Thoracic aorta (tissue), 2 donors: ENCODE measurements around the gene C4orf50. TPM values are rescaled to one million over a fixed set of nuclear protein-coding genes. Genes with fewer than 3 reads are reported as not detected.

Experiments used
- ATAC-seq: fragments of 150-250 bp; one replicate; pipeline ENCODE4 v1.8.0; 2017; ENCODE audit warnings: low read depth; ENCODE audit not compliant: insufficient number of reproducible peaks, low FRiP score
- DNase-seq: peaks from one replicate; pipeline ENCODE4 v3.0.0-alpha.2; 2020; ENCODE audit warnings: low spot score
- H3K27ac ChIP-seq, 2 donors: fragments of 200-600 bp; sonication (generic); 1 replicate in 1 of 2; 2 replicates in 1 of 2; pipeline ENCODE4 v1.5.1; 2016; ENCODE audit warnings: mild to moderate bottlenecking in 2 of 2, moderate library complexity in 2 of 2
- H3K27me3 ChIP-seq: fragments of 200-600 bp; sonication (generic); replicated peaks from 2 replicates; pipeline ENCODE4 v1.6.0; 2016; ENCODE audit warnings: mild to moderate bottlenecking; ENCODE audit not compliant: insufficient read depth
- H3K36me3 ChIP-seq: fragments of 200-600 bp; sonication (generic); one replicate; pipeline ENCODE4 v1.5.1; 2016
- H3K4me1 ChIP-seq, 2 donors: fragments of 200-600 bp; sonication (generic); 1 replicate in 1 of 2; 2 replicates in 1 of 2; pipeline versions ENCODE4 v1.5.1 to v1.6.0; 2016; ENCODE audit warnings: low read depth in 2 of 2, mild to moderate bottlenecking in 1 of 2; ENCODE audit not compliant: control insufficient read depth in 1 of 2
- H3K4me3 ChIP-seq: fragments of 200-600 bp; sonication (generic); 2 replicates; pipeline ENCODE4 v1.5.1; 2016; ENCODE audit warnings: mild to moderate bottlenecking
- H3K9me3 ChIP-seq: fragments of 200-600 bp; sonication (generic); 2 replicates; pipeline ENCODE4 v1.5.1; 2016
- total RNA-seq, 2 donors: library from RNA; depleted of rRNA; stranded (reverse); fragments of >200 nt; gene quantifications; one replicate each; pipeline versions ENCODE4 v1.1.0 to v1.2.3, GENCODE V29; 2016
- TF ChIP-seq, protein P1 (sequence below): fragments of 200-600 bp; sonication (generic); IDR thresholded peaks from one replicate; pipeline ENCODE4 v1.5.1; 2019; ENCODE audit warnings: antibody characterized with exemption

C4orf50 gene
- total RNA-seq, 2 donors from 2014 or later, result 0.14 TPM; not detected in 1

DNA sequence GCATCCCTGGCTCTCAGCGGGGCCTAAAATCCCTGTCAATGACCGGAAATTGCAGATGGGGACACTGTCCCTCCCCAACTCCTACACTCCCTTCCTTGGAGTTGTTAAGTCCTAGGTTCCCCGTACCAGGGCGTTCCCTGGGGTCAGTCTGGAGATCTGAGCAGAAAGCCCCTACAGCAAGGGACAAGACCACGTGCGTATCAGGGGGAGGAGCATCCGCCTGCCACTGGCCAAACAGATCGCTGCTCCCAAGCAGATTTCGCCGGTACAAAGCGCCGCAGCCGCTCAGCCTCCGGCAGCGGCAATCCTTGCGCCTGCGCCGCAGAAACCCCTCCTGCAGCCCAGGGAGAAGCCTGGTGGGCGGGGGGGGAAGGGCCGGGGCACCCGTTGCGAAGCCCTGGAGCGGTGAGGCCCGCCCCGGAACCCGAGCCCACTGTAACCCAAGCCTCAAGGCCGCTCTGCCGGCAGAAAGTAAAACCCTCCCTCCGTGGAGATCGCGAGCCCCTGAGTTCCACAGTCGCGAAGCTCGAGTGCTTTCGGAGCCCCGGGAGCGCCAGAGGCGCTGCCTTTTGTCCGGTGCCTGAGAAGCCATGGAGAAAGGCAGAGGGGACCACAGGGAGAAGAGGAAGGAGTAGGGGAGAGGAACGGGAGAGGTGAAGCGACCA, 128.0 kb downstream of the C4orf50 start:
- H3K4me1 ChIP-seq, result peaks cover 11 to 18% of the 10 kb centered on the region in 2 donors
- peaks cover 22% of the 10 kb centered on the region for H3K27me3 ChIP-seq
- H3K9me3 ChIP-seq, result no peaks in the 10 kb centered on the region
- no peak overlapping the region for H3K27ac ChIP-seq
- ATAC-seq (no peak), DNase-seq (no peak)
- no peaks in the 10 kb centered on the region for H3K36me3 ChIP-seq
- TF ChIP-seq, protein P1, sequence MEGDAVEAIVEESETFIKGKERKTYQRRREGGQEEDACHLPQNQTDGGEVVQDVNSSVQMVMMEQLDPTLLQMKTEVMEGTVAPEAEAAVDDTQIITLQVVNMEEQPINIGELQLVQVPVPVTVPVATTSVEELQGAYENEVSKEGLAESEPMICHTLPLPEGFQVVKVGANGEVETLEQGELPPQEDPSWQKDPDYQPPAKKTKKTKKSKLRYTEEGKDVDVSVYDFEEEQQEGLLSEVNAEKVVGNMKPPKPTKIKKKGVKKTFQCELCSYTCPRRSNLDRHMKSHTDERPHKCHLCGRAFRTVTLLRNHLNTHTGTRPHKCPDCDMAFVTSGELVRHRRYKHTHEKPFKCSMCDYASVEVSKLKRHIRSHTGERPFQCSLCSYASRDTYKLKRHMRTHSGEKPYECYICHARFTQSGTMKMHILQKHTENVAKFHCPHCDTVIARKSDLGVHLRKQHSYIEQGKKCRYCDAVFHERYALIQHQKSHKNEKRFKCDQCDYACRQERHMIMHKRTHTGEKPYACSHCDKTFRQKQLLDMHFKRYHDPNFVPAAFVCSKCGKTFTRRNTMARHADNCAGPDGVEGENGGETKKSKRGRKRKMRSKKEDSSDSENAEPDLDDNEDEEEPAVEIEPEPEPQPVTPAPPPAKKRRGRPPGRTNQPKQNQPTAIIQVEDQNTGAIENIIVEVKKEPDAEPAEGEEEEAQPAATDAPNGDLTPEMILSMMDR, result no peak
- peak overlapping the region; percentile 14 for H3K4me3 ChIP-seq

DNA sequence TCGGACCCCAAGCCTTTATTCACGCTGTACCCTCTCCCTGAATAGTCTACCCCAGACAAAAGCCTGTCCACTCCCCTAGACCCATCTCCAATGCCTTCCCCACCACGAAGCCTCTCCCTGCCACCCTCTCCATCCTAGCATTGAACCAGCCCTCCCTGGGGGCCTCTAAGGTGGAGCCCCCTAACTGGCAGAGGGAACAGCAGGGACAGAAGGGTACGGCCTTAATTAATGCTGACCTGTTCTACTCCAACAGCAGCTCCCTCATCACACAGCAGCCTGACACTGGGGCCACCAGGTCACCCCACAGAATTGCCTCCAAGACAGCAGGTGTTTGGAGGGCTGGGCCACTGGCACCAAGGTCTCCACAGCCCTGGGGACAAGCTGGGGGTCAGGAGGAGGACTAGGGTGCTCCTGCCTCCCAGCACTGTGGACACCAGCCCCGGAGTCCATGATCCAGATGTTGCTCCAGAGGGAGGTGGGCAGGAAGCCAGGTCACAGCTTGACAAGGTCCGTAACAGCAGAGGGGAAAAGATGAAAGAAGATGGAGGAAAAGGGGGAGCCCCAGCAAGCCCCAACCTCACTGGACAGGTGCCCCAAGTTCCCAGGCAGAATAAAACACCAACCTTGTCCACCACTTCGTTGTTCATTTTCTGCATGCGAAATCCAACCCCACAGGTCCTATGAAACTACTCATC, 129.1 kb downstream of the C4orf50 start:
- H3K27me3 ChIP-seq, result peaks cover 22% of the 10 kb centered on the region
- H3K9me3 ChIP-seq, result no peaks in the 10 kb centered on the region
- DNase-seq (no peak), ATAC-seq (no peak)
- H3K36me3 ChIP-seq, result no peaks in the 10 kb centered on the region
- no peak overlapping the region for H3K27ac ChIP-seq
- TF ChIP-seq, protein P1, result no peak
- H3K4me3 ChIP-seq, result no peak overlapping the region
- H3K4me1 ChIP-seq, result peaks cover 11 to 18% of the 10 kb centered on the region in 2 donors

DNA sequence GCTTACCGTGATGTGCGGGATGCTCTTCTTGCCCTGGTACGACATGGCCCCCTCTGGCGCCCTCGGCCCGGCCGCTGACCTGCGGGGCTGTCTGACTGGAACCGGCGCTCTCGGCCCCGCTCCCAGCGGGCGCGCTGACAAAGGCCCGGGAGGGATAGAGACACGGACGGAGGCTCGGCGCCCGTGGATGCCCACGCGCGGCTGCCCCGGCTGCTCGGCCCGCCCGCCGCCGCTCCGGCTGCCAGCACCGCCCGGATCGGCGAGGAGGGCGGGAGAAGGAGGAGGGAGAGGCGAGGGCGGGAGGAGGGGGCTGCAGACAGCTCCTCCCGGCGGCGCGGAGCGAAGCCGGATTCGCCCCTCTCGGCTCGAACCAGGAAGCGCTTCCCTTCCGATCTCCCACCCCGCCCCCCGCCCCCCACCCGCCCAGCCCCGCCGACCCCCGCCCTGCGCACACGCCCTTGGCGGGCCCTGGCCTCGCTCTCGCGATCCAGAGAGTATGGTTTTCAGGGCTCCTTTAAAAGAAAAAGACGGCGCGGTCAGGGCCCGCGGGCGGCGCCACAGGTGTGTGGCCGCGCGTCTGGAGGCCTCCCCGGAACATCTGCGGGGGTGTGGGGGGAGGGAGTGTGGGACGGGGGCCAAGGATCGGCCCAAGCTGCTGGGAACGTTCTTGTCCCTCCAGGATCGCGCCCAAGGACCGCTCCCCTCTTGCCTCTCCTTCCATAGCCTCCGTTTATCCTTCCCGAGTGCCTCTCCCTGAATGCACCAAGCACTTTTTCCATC, 129.8 kb downstream of the C4orf50 start:
- TF ChIP-seq, protein P1, result no peak

DNA sequence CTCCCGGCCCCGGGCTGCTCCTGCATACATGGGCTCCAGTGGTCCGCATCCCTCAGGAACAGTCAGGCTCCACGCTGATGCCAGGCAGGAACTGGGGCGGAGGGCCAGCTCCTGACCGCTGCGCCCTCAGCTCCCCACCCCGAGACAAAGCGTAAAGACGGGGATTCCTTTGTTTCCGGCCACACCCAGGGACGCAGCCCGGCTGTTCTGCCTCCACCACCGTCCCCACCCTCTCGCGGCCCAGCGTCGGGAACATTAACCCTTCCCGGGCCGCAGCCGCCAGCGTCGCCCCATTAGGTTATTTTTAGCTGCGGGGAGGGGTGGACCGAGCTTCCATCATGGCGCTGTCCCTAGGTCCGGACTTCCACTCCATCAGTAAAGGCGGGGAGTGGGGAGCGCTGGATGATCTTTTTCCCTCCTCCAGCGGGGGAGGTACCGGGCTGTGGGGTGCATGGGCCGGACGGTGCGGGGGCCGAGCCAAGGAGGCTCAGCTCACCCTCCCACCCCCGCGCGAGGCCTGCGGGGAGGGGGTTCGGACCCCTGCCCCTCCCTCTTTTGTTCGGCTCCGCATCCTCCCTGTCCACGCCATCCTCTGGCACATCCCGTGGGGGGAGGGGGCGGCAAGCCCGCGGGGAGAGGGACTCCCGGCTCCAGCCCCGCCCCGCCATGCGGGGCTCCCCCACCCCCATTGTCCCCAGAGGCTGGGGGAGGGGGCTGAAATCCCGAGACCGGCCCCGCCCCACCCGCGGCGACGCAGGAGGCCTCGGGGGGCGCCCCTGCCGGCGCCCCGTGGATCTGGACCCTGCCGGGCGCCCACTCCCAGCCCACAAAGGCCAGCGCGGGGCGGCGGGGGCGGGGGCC, 130.6 kb downstream of the C4orf50 start:
- DNase-seq, result no peak
- H3K9me3 ChIP-seq, result no peaks in the 10 kb centered on the region
- peaks cover 22% of the 10 kb centered on the region for H3K27me3 ChIP-seq
- peaks cover 11 to 18% of the 10 kb centered on the region in 2 donors for H3K4me1 ChIP-seq
- no peaks in the 10 kb centered on the region for H3K36me3 ChIP-seq
- H3K4me3 ChIP-seq, result peak overlapping the region; percentile 68
- no peak overlapping the region for H3K27ac ChIP-seq
- TF ChIP-seq, protein P1, result no peak
- ATAC-seq, result no peak

More for the DNA sequence above, 129.8 kb downstream of the C4orf50 start:
- ATAC-seq, result no peak
- Histone ChIP-seq H3K27ac (no peak overlapping the region), H3K36me3 (no peaks in the 10 kb centered on the region), H3K9me3 (no peaks in the 10 kb centered on the region), H3K27me3 (peaks cover 22% of the 10 kb centered on the region), H3K4me3 (peak overlapping the region; percentile 68), H3K4me1 (peaks cover 11 to 18% of the 10 kb centered on the region in 2 donors)
- no peak for DNase-seq
